Midbrain (tissue), 1 donor: ENCODE measurements around the gene SLC27A5.
"Not testable (repeated sequence)": the region's sequence is repeated elsewhere in the genome, so short reads cannot be mapped to it uniquely, and the experiment has no call there.

Experiments used
- DNase-seq: peaks from one replicate; lab custom pipeline; 2025; lab: John Stamatoyannopoulos, UW

The SLC27A5 gene

GRCh38 chr19:58550362-58551122 is 38.8 kb upstream of the SLC27A5 start:
- no peak for DNase-seq

- DNase-seq = no peak
Observed at GRCh38 chr19:58549664-58550361, 38.0 kb upstream of the SLC27A5 start.

- no peak for DNase-seq
Observed at GRCh38 chr19:58548859-58549663, 37.3 kb upstream of the SLC27A5 start.

GRCh38 chr19:58547323-58548312 is 35.8 kb upstream of the SLC27A5 start:
- no peak for DNase-seq

- no peak for DNase-seq
Observed at GRCh38 chr19:58546019-58546530, 34.3 kb upstream of the SLC27A5 start.

- no peak for DNase-seq
Observed at GRCh38 chr19:58545286-58546018, 33.7 kb upstream of the SLC27A5 start.

GRCh38 chr19:58544591-58545285 is 32.9 kb upstream of the SLC27A5 start:
- no peak for DNase-seq

GRCh38 chr19:58543826-58544590 is 32.2 kb upstream of the SLC27A5 start, which contains the start of gene TRIM28:
Gene TRIM28 (plus strand): TSS chr19:58544064. CDS start chr19:58544758, 694 bp downstream.
- DNase-seq = no peak

GRCh38 chr19:58542641-58543372 is 31.0 kb upstream of the SLC27A5 start:
- not testable (repeated sequence) for DNase-seq

GRCh38 chr19:58539169-58539559 is 27.4 kb upstream of the SLC27A5 start:
- not testable (repeated sequence) for DNase-seq

- no peak for DNase-seq
Observed at GRCh38 chr19:58538257-58539168, 26.7 kb upstream of the SLC27A5 start.

- no peak for DNase-seq
Observed at GRCh38 chr19:58536852-58537798, 25.3 kb upstream of the SLC27A5 start.

- DNase-seq = no peak
Observed at GRCh38 chr19:58535857-58536256, 24.1 kb upstream of the SLC27A5 start.

- no peak for DNase-seq
Observed at GRCh38 chr19:58531034-58531840, 19.4 kb upstream of the SLC27A5 start.

GRCh38 chr19:58529405-58529804 is 17.6 kb upstream of the SLC27A5 start:
- DNase-seq = no peak
